Measurements from ENCODE around the gene BCAS1.

Gene BCAS1

DNA sequence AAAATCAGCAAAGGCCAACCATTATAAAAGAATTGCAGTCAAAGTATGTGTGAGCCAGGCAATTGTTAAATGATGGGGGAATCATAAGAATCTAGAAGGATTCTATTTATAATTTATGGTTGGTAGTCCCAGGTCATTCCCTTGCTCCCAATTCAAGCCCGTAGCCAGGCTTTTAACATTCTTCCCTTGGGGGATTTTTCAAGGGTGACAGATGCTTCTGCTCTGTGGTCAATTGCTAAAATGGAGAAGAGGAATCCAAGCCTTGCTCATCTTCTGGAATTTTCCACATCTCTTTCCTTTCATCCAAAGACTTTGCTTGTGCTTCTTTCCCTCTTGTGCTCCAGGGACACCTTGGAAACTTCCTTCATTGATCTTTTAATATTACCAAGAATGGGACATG is 18.0 kb upstream of the BCAS1 start:
- TF ChIP-seq TEAD4 (IDR thresholded peaks at IDR 0.05) (no peak), CEBPB (IDR thresholded peaks at IDR 0.05) (no peak), RAD21 (IDR thresholded peaks at IDR 0.05; ENCODE audit: low read depth) (no peak), TAF1 (IDR thresholded peaks at IDR 0.05; ENCODE audit: low read depth) (no peak), NFIC (IDR thresholded peaks at IDR 0.05) (no peak), TCF12 (IDR thresholded peaks at IDR 0.05; ENCODE audit: low read depth) (no peak), EGR1 (IDR thresholded peaks at IDR 0.05) (no peak)
- TF ChIP-seq, protein P1, sequence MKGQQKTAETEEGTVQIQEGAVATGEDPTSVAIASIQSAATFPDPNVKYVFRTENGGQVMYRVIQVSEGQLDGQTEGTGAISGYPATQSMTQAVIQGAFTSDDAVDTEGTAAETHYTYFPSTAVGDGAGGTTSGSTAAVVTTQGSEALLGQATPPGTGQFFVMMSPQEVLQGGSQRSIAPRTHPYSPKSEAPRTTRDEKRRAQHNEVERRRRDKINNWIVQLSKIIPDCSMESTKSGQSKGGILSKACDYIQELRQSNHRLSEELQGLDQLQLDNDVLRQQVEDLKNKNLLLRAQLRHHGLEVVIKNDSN (IDR thresholded peaks at IDR 0.05) = no peak
- TF ChIP-seq, protein P2, sequence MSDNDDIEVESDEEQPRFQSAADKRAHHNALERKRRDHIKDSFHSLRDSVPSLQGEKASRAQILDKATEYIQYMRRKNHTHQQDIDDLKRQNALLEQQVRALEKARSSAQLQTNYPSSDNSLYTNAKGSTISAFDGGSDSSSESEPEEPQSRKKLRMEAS (IDR thresholded peaks at IDR 0.05) = no peak
- TF ChIP-seq, protein P3, sequence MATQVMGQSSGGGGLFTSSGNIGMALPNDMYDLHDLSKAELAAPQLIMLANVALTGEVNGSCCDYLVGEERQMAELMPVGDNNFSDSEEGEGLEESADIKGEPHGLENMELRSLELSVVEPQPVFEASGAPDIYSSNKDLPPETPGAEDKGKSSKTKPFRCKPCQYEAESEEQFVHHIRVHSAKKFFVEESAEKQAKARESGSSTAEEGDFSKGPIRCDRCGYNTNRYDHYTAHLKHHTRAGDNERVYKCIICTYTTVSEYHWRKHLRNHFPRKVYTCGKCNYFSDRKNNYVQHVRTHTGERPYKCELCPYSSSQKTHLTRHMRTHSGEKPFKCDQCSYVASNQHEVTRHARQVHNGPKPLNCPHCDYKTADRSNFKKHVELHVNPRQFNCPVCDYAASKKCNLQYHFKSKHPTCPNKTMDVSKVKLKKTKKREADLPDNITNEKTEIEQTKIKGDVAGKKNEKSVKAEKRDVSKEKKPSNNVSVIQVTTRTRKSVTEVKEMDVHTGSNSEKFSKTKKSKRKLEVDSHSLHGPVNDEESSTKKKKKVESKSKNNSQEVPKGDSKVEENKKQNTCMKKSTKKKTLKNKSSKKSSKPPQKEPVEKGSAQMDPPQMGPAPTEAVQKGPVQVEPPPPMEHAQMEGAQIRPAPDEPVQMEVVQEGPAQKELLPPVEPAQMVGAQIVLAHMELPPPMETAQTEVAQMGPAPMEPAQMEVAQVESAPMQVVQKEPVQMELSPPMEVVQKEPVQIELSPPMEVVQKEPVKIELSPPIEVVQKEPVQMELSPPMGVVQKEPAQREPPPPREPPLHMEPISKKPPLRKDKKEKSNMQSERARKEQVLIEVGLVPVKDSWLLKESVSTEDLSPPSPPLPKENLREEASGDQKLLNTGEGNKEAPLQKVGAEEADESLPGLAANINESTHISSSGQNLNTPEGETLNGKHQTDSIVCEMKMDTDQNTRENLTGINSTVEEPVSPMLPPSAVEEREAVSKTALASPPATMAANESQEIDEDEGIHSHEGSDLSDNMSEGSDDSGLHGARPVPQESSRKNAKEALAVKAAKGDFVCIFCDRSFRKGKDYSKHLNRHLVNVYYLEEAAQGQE (IDR thresholded peaks at IDR 0.05; ENCODE audit: low read depth) = no peak

DNA sequence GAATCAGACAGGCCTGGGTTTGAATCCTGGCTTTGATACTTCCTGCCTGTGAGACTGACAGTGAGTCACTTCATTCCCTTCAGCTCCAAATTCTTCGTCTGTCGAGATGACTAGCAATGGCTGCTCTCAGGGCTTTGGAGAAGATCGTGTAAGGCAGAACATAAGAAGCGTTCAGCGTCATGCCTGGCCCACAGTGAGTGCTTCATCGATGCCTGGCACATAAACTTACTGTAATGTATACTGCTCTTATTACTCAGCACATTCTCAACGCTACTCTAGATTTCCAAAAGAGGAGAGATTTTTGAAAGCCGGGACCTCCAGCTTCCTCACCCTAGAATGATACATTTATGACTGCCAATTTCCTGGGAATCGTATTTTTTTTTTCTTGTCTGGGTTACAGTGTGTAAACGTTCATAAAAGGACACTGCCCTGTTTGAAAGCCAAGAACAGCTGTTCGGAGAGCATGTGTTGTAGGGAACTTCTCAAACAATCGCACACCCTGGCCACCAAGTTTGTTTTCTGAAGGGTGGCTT is 16.2 kb upstream of the BCAS1 start:
- TF ChIP-seq, protein P3 (IDR thresholded peaks at IDR 0.05; ENCODE audit: low read depth) = no peak
- TF ChIP-seq TAF1 (IDR thresholded peaks at IDR 0.05; ENCODE audit: low read depth) (no peak), CEBPB (IDR thresholded peaks at IDR 0.05) (no peak)

DNA sequence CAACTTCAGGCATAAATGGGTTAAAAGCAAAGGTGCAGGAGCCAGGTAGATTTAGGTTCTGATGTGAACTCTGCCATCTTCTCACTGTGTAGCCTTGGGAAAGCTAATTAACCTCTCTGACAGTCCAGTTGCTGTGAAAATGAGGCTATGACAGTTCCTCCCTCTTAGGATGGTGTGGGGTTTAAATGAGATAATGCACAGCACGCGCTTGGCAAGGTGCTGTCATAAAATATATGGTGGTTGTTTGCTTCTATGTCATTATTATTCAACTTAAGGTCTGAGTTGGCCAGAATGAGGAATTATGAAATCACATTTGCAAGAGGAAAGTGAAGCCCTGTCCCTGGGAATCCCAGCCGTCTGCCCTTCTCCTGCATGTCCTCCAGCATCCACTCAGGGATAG is 15.5 kb upstream of the BCAS1 start:
- no peak for TF ChIP-seq EGR1 (IDR thresholded peaks at IDR 0.05)
- no peak for TF ChIP-seq RAD21 (IDR thresholded peaks at IDR 0.05; ENCODE audit: low read depth)
- no peak for TF ChIP-seq CREB1 (IDR thresholded peaks at IDR 0.05; ENCODE audit: low read depth)
- TF ChIP-seq, protein P1 (IDR thresholded peaks at IDR 0.05) = no peak
- no peak for TF ChIP-seq TCF12 (IDR thresholded peaks at IDR 0.05; ENCODE audit: low read depth)
- TF ChIP-seq EP300 (IDR thresholded peaks at IDR 0.05; ENCODE audit: borderline replicate concordance) = no peak
- no peak for TF ChIP-seq FOXM1 (IDR thresholded peaks at IDR 0.05; ENCODE audit: borderline replicate concordance, low read depth)
- TF ChIP-seq ZBTB7A (IDR thresholded peaks at IDR 0.05; ENCODE audit: low read depth) = no peak

DNA sequence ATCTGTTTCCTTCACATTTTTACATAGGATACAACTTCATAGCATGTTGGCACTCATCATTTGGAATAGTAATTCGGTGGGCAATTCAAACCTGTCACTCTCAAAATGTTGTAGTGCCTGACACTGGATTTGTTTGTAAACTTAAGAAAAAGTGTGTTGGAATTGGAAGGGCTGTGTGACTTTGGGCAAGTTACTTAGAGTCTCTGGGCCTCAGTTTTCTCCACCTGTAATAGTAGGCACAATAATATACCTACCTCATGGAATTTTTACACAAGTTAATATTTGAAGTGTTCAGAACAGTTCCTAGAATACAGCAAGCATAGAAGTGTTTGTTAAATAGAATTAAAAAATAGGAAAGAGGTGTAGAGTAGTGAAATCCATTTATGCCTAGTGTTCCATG is 15.0 kb upstream of the BCAS1 start:
- TF ChIP-seq, protein P3 (IDR thresholded peaks at IDR 0.05; ENCODE audit: low read depth) = no peak
- TF ChIP-seq, protein P1 (IDR thresholded peaks at IDR 0.05) = no peak
- TF ChIP-seq TAF1 (IDR thresholded peaks at IDR 0.05; ENCODE audit: low read depth) (no peak), EGR1 (IDR thresholded peaks at IDR 0.05) (no peak), EP300 (IDR thresholded peaks at IDR 0.05; ENCODE audit: borderline replicate concordance) (no peak), ZBTB7A (IDR thresholded peaks at IDR 0.05; ENCODE audit: low read depth) (no peak), CREB1 (IDR thresholded peaks at IDR 0.05; ENCODE audit: low read depth) (no peak), YY1 (IDR thresholded peaks at IDR 0.05; ENCODE audit: low read depth) (no peak), TEAD4 (IDR thresholded peaks at IDR 0.05) (no peak), FOXM1 (IDR thresholded peaks at IDR 0.05; ENCODE audit: borderline replicate concordance, low read depth) (no peak), NFIC (IDR thresholded peaks at IDR 0.05) (no peak), CEBPB (IDR thresholded peaks at IDR 0.05) (no peak), RAD21 (IDR thresholded peaks at IDR 0.05; ENCODE audit: low read depth) (no peak)
- TF ChIP-seq, protein P2 (IDR thresholded peaks at IDR 0.05) = no peak
